ENCODE measurements around the gene CCDC192.
"Not testable (repeated sequence)": the region's sequence is repeated elsewhere in the genome, so short reads cannot be mapped to it uniquely, and the experiment has no call there.

The CCDC192 gene

GRCh38 chr5:127700237-127700766, 2.9 kb upstream of the CCDC192 start:
- no peak for DNase-seq

DNA sequence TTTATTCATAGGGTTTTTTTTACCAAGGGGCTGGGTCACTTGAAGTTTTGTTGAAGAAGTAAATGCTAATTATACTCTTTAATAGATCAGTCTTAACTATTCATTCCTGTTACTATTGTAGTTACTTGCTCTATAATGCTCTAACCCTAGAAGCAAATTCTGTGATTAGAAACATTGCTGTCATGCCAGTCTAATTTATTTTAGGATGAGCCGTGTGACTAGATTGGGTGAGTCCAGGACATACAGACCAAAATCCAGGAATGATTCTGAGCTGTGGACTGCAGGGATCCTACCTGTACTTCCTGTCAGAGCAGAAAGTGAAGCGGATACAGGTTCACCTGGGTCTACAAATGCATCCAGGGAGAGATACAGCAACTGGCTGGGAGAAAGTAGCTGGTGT, 757 bp upstream of the CCDC192 start:
- DNase-seq, result no peak

DNA sequence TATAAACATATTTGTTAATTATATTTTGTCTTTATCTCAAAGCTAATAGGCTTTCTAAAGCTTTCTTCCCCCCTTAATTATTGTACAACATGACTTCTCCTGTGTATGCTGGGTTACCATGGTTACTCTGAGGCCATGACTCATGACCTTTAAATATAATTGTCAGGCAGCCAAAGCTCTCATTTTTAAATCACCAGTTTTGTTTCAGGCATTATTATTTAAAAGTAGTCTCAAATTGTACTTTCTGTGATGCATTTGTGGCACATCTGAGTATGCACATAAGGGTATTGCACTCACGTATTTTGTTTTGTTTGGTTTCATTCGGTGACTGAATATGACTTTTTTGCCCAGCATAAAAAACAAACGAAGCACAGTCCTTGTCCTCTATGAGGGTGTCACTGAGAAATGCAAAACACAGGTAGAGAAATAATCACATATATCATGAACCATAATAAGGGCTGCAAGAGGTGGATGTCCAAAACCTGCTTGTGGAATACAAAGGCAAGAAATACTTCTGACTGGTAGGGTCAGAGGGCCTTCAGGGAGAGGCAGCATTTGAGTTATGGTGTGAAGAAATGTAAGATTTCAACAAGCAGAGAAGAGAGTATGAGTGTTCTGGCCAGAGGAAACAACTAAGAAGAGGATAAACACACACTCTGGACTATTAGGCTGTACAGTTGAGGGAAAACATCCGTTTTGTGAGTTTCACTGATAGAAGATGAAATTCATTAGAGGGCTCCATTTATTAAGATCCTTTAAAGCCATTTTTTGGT, 2.1 kb downstream of the CCDC192 start:
- no peak for DNase-seq

GRCh38 chr5:127706691-127707090, 3.5 kb downstream of the CCDC192 start:
- DNase-seq, result no peak

DNA sequence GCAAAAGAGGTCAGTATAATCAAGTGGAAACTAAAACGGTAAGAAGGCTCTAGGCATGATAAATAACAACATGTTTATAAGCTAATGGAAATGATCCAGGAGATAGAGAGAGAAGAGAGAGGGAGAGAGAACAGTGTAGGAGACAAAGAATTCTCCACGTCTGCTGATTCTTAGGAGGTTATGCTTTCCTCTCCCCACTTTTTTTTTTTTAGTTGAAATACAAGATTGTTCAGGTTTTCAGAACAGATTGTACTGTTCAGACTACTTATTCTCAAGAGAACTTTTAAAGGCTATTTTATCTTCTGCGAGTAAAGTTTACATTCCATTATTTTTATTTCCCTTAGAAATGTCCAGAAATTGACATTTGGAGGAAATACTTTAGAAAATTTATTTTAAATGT, 4.0 kb downstream of the CCDC192 start:
- DNase-seq, result no peak

GRCh38 chr5:127713083-127713482, 9.9 kb downstream of the CCDC192 start:
- DNase-seq, result not testable (repeated sequence)

DNA sequence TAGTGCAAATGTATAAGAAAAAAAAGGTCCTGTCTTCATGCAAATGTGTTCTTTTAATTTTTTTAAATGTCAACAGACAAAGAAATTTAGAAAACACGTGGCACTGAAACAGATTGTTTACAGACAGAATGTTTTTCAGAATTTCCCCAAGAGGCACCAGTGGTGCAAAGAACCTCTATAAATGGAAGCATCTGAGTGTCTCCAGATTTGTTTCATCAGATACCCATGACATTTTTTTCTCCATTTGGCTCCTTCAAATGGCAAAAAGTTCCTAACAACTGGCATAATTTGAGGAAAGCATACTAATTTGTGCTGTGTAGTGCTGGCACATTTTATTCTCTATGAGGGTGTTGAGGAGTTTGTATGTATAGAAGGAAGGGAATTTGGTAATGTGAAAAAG, 15.0 kb downstream of the CCDC192 start:
- no peak for DNase-seq

- DNase-seq, result no peak
Measured at GRCh38 chr5:127723571-127723970, 20.4 kb downstream of the CCDC192 start.

- no peak for DNase-seq
Measured at GRCh38 chr5:127725673-127726072, 22.5 kb downstream of the CCDC192 start.

- no peak for DNase-seq
Measured at GRCh38 chr5:127732963-127733362, 29.8 kb downstream of the CCDC192 start.

DNA sequence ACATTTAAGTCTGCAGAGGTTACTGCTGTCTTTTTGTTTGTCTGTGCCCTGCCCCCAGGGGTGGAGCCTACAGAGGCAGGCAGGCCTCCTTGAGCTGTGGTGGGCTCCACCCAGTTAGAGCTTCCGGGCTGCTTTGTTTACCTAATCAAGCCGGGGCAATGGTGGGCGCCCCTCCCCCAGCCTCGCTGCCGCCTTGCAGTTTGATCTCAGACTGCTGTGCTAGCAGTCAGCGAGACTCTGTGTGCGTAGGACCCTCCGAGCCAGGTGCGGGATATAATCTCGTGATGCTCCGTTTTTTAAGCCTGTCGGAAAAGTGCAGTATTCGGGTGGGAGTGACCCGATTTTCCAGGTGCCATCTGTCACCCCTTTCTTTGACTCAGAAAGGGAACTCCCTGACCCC, 36.2 kb downstream of the CCDC192 start:
- not testable (repeated sequence) for DNase-seq

GRCh38 chr5:127739807-127740384, 36.7 kb downstream of the CCDC192 start:
- no peak for DNase-seq

DNA sequence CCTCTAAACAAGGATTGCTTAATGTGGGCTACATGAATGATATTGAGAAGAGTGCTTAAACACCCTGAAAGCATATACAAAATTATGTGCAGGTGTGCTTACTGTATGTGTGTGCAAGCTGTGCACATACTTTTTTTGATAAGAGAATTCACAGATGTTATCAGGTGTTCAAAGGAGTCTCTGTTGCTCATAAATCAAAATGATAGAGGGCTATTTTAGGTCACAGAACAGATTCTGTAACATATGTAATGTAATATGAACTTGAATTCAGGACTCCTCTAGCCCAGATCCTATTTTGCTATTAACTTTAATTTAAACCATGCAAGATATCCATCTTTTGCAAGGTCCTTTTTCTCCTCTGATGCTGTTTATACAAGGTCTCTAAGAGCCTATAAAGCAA, 38.2 kb downstream of the CCDC192 start:
- DNase-seq, result no peak

- no peak for DNase-seq
Measured at GRCh38 chr5:127744241-127744640, 41.0 kb downstream of the CCDC192 start.

DNA sequence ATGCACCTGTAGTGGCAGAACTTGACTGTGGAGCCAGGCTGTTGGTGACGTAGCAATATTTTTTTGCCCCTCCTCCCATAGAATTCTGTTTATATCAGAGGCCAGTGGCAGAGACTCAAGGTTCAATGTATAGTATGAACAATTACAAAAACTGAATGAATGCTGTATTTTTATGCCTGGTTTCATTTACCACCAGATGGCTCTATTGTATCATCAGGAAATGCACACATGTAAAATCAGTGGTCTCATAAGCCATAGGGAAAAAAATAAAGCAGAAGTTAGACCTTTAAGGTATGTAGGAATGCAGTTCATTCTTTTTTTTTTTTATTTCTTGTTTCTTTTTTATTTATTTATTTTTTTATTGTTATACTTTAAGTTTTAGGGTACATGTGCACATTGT, 43.6 kb downstream of the CCDC192 start:
- DNase-seq, result peak in 1 of 2 donors; percentile 14

GRCh38 chr5:127752503-127753265, 49.5 kb downstream of the CCDC192 start:
- DNase-seq, result not testable (repeated sequence)

DNA sequence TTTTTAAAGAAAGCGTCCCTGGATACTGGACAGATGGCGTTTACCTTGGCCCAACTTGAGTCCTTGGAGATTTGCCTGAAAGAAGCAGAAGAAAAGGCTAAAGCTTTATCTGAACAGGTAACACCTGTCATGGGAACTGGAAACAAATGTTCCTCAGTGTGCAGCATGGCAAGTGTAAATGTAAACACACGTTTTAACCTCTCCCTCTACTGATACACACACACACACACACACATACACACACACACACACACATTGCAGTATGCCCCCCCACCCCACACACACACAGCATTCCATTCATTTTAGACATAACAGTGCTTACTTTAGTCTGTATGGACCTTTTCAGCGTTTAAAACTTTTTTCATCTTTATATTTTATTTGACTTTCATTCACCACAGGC, 51.1 kb downstream of the CCDC192 start:
- no peak for DNase-seq

DNA sequence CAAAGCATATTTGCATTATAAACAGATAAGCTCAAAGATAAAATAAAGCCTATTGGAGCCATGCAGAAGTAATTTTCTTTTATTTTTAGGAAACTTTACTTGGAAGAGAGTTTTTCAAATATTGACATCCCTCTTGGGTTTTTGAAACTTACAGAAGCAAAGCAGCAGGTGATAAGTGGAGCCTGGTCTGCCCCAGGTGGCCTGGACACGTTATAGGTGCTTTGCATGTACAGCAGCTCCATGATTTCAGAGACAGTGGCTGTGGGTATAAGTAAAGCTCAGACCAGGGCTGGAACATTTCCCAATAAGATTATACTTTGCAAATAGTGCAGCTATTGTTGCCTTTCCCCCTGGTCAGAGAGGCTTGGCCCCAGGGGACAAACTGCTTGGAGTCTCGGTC, 51.5 kb downstream of the CCDC192 start:
- no peak for DNase-seq

DNA sequence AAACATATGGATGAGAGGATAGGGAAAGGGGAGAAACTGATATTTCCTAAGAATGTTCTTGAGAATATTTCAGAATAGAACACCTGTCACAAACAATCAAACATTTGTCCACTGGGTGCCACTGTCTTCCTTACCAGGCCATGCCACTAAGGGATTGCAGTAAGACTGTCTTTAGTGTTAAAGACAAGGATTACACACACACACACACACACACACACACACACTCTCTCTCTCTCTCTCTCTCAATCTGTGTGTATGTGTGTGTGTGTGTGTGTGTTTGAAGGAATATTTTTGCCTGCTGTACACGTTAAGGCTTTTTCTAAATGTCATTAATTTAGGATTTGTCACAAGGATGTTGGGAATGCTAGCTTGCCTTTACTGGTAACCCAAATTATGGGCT, 54.4 kb downstream of the CCDC192 start:
- peak in 1 of 2 donors; percentile 22 for DNase-seq

DNA sequence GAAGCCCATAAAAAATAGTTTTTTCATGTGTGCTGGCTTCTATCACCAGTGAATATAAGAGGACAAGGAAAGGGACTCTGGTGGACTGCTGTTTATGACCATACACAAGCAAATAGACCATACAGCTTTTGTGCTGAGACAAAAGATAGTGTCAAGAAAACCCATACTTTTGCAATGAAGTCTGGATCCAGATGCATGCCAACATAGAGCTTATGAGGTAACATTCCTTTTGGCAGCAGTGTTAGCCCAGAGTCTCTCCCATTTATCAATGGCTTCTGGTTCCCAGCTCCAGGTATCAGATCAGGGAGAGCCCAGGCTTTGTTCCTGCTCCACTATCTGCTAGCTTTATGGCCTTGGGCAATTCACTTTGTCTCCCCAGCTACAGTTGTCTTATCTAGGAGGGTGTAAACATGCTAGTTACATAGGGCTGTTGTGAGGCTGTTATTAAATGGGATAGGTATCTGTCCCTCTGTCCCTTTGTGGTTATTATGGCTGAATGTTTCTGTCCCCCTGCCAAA, 55.6 kb downstream of the CCDC192 start:
- DNase-seq, result no peak

DNA sequence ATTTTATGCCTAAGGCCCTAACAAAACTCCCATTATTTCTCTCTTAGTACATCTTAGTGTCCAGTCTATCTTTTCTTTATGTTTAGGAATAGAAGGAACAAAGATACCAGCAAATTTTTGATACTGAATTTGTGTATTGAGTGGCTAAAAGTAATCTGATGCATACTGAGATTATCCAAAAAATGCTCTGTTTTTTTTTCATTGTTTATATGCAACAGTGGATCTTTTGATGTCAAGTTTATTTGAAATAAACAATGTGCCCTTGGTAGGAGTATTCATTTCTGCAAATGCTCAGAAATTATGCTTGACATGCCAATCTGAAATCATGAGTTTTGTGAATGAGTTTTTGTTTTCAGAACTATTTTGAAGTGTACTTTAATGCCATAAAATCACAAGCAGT, 58.7 kb downstream of the CCDC192 start:
- no peak for DNase-seq

- no peak for DNase-seq
Measured at GRCh38 chr5:127762412-127762811, 59.2 kb downstream of the CCDC192 start.

DNA sequence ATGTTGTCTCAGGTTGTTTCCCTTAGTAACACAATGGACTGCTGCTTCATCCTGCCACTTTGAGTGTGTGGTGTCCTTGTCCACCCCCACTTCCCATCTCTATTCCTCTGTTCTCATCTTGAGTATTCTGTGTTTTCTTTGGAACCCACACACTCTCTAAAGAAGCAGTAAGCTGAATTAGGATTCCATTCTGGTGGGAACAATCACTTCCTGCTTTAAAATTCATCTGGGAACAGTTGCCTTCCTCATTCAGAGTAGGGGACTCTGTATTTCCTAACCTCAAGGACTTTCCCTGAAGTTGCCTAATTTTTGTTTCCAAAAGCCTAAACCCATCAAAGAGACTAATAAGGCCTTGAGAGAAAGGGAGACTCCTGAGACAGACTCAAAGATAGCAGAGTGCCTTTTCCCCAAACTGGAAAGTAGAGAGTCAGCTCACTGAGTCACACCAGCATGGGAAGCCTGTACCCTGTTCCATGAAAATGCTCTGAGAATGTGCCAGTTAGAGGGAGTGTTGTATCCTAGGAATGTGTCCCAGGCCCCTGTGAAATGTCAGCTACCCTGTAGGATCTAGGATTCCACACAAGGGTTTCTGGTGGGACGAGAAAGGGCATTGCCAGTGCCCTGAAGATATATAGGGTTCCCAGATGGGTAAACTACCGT, 63.6 kb downstream of the CCDC192 start:
- DNase-seq, result no peak

Measured in CD4-positive, alpha-beta T cell treated with Interleukin-4 for 1 hour (primary cell).